Testis (tissue), 2 donors: ENCODE measurements around the gene MINDY4B.

ENCODE experiments used
- POLR2A ChIP-seq: fragments of 450-650 bp; IDR thresholded peaks from one replicate; pipeline ENCODE4 v1.6.1; 2017; ENCODE audit warnings: antibody characterized with exemption, mild to moderate bottlenecking, moderate library complexity
- TF ChIP-seq, protein P1 (sequence below), 3 experiments: fragments of 450-650 bp in 2 of 3; fragments of 200-600 bp in 1 of 3; sonication (generic) in 1 of 3; IDR thresholded peaks; one replicate each; pipeline ENCODE4 v1.5.1; 2016 to 2019; ENCODE audit warnings: antibody characterized with exemption in 3 of 3, mild to moderate bottlenecking in 2 of 3, moderate library complexity in 1 of 3

DNA sequence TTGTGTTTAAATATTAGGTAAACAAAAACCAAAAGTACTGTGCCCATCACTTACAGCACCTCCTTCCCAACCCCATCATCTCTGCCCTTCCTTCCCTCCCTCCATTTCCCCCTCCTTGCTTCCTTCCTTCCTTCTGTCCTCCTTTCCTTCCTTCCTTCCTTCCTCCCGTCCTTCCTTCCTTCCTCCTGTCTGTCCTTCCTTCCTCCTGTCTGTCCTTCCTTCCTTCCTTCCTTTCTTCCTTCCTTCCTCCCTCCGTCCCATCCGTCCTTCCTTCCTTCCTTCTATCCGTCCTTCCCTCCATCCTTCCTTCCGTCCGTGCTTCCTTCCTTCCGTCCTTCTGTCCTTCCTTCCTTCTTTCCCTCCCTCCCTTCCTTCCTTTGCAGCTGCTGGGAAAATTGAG, 74.5 kb downstream of the MINDY4B start:
- no peak for TF ChIP-seq POLR2A
- TF ChIP-seq, protein P1, sequence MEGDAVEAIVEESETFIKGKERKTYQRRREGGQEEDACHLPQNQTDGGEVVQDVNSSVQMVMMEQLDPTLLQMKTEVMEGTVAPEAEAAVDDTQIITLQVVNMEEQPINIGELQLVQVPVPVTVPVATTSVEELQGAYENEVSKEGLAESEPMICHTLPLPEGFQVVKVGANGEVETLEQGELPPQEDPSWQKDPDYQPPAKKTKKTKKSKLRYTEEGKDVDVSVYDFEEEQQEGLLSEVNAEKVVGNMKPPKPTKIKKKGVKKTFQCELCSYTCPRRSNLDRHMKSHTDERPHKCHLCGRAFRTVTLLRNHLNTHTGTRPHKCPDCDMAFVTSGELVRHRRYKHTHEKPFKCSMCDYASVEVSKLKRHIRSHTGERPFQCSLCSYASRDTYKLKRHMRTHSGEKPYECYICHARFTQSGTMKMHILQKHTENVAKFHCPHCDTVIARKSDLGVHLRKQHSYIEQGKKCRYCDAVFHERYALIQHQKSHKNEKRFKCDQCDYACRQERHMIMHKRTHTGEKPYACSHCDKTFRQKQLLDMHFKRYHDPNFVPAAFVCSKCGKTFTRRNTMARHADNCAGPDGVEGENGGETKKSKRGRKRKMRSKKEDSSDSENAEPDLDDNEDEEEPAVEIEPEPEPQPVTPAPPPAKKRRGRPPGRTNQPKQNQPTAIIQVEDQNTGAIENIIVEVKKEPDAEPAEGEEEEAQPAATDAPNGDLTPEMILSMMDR (IDR thresholded peaks at IDR 0.05) = no peak
